ENCODE measurements around the gene MOSMO. TPM values are rescaled to one million over a fixed set of nuclear protein-coding genes. Genes with fewer than 3 reads are reported as not detected.

MOSMO gene
- total and polyA plus RNA-seq, 9 of the 15 experiments (the other 6 are each of a cell fraction or from before 2014, with no cell fraction given) = 1.9 to 13.3 (median 7.7) TPM

DNA sequence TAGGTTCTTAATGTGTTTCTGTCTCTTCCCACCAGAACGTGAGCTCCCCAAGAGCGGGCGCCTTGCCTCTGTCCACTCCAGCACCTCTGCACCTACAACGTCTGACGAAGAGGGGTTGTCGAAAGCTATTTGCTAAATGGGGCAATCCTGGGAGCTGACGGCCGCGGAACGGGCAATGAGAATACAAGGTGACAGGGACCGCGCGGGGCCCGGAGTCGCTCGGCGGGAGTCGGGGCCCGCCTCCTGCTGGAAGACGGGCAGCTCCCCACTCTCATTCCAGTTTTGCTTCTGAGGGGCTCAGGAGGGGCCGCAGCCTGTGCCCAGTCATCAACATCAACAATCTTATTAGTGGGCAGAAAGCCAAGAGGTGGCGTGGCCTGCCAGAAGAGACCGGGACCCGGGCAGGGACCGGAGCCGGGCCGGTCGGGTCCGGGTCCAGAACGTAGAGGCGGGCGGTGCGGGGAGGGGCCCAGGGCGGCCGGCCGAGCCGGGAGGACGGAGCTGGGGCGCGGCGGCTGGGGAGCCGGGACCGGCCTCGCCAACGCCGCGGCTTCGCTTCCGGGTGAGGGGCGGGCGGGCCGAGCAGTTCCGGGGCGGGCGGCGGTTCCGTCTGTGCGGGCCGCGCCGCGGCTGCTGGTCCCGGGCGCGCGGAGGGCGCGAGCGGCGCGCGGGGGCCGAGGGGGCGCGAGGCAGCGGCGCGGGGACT lies at the start of gene MOSMO (continued):
- TF ChIP-seq GTF2B (IDR thresholded peaks at IDR 0.05; ENCODE audit: extremely low read depth, insufficient read length) = no peak
- TF ChIP-seq FUS (optimal IDR thresholded peaks at IDR 0.05; ENCODE audit: low read depth, low read length) = no peak
- TF ChIP-seq SP2 (IDR thresholded peaks at IDR 0.05; ENCODE audit: extremely low read depth, low read depth, low read length, poor library complexity, severe bottlenecking) = no peak
- TF ChIP-seq MYC (IDR thresholded peaks at IDR 0.05; ENCODE audit: low read depth, low read length) = peak; percentile 18; the same call in 1 of the 2 replicates
- TF ChIP-seq MYC (CRISPR knock-in tag; IDR thresholded peaks at IDR 0.05; ENCODE audit: borderline replicate concordance, low read depth) = no peak
- no peak for TF ChIP-seq EGR1 (conservative IDR thresholded peaks at IDR 0.05)
- TF ChIP-seq TAF9B (IDR thresholded peaks at IDR 0.05; ENCODE audit: partially characterized antibody) = no peak
- no peak for TF ChIP-seq TAL1 (IDR thresholded peaks at IDR 0.05)
- no peak for TF ChIP-seq TRIM28 (IDR thresholded peaks at IDR 0.05)
- no peak for TF ChIP-seq SIX5 (IDR thresholded peaks at IDR 0.05; ENCODE audit: borderline replicate concordance in 1 of 2, insufficient read depth in 1 of 2, low read depth in 1 of 2, low read length in 2 of 2)
- no peak for TF ChIP-seq NR0B1 (IDR thresholded peaks at IDR 0.05; ENCODE audit: partially characterized antibody)
- TF ChIP-seq ZNF444 (CRISPR knock-in tag; IDR thresholded peaks at IDR 0.05) = no peak
- no peak for TF ChIP-seq SAFB2 (IDR thresholded peaks at IDR 0.05; ENCODE audit: borderline replicate concordance, low read depth, low read length, severe bottlenecking)
- TF ChIP-seq KLF10 (CRISPR knock-in tag; IDR thresholded peaks at IDR 0.05) = no peak
- no peak for TF ChIP-seq ZNF23 (CRISPR knock-in tag; IDR thresholded peaks at IDR 0.05)
- TF ChIP-seq, protein P1, sequence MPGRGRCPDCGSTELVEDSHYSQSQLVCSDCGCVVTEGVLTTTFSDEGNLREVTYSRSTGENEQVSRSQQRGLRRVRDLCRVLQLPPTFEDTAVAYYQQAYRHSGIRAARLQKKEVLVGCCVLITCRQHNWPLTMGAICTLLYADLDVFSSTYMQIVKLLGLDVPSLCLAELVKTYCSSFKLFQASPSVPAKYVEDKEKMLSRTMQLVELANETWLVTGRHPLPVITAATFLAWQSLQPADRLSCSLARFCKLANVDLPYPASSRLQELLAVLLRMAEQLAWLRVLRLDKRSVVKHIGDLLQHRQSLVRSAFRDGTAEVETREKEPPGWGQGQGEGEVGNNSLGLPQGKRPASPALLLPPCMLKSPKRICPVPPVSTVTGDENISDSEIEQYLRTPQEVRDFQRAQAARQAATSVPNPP (IDR thresholded peaks at IDR 0.05; ENCODE audit: borderline replicate concordance, insufficient read depth, insufficient read length) = no peak
- TF ChIP-seq ZC3H4 (CRISPR knock-in tag; IDR thresholded peaks at IDR 0.05; ENCODE audit: borderline replicate concordance) = no peak
- no peak for TF ChIP-seq HSF4 (CRISPR knock-in tag; IDR thresholded peaks at IDR 0.05; ENCODE audit: borderline replicate concordance)
- 0 out of 2 replicates have a peak, but pooled peaks have one; percentile 23 for TF ChIP-seq L3MBTL2 (IDR thresholded peaks at IDR 0.05)
- no peak for TF ChIP-seq EZH2 (IDR thresholded peaks at IDR 0.05; ENCODE audit: borderline replicate concordance, low read depth, low read length)
- no peak for TF ChIP-seq SRF (CRISPR knock-in tag; IDR thresholded peaks at IDR 0.05)
- peak; percentile 70; the same call in 1 of the 2 replicates for TF ChIP-seq RB1 (IDR thresholded peaks at IDR 0.05; ENCODE audit: low read depth)
- no peak for TF ChIP-seq XRCC3 (IDR thresholded peaks at IDR 0.05)
- no peak for TF ChIP-seq KHSRP (IDR thresholded peaks at IDR 0.05)
- no peak for TF ChIP-seq ZNF146 (CRISPR knock-in tag; IDR thresholded peaks at IDR 0.05; ENCODE audit: unreplicated experiment)
- peak; percentile 63 for TF ChIP-seq ZFX (CRISPR knock-in tag; IDR thresholded peaks at IDR 0.05)
